K562 (cell line): ENCODE data around the gene ULK1. TPM values are rescaled to one million over a fixed set of nuclear protein-coding genes. Genes with fewer than 3 reads are reported as not detected.
A peak's percentile ranks its signal among the peaks of the same experiment; 100 is the strongest.
"Not testable (repeated sequence)": the region's sequence is repeated elsewhere in the genome, so short reads cannot be mapped to it uniquely, and the experiment has no call there.

Experiments
- ATAC-seq: fragments of 200-7000 bp; cut with Tn5 transposase; 3 replicates; pipeline ENCODE4 v1.9.1; 2020; ENCODE audit warnings: moderate library complexity
- BruUV-seq: library from RNA; stranded (reverse); fragments of 400-500 nt; replicated peaks from 2 replicates; lab custom pipeline; 2021; lab: Mats Ljungman, UMichigan
- CTCF ChIA-PET: fragments of 300-600 bp; formaldehyde crosslinking; extraction: SDS; loops from one replicate; lab custom pipeline; 2021; ENCODE audit warnings: low intra/inter-chr PET ratio; lab: Yijun Ruan, JAX
- POLR2A ChIA-PET: fragments of 300-600, 350-650 bp; sonication (Branson Sonifier 250); formaldehyde crosslinking; extraction: SDS; loops from one replicate; lab custom pipeline; 2021; ENCODE audit warnings: antibody characterized with exemption, inconsistent platforms; lab: Yijun Ruan, JAX
- DNase-seq, 4 experiments: peaks; one replicate each; pipeline versions ENCODE4 v3.0.0 to v3.0.0-alpha.2; 2011 to 2018; ENCODE audit warnings: low spot score in 3 of 4, mixed read lengths in 3 of 4; ENCODE audit errors: extremely low read depth in 1 of 4
- FAIRE-seq: peaks from 2 replicates; lab custom pipeline; 2011; peaks lifted over from hg19 to GRCh38; lab: Jason Lieb, UNC
- H2AFZ ChIP-seq: 2 replicates; pipeline ENCODE4 v1.6.0; 2011; ENCODE audit warnings: low read depth, low read length, control low read depth, inconsistent platforms
- H3K27ac ChIP-seq: fragments of 200-600 bp; 3 replicates; pipeline ENCODE4 v1.8.0; 2011; ENCODE audit warnings: low read depth, mild to moderate bottlenecking, control low read depth, inconsistent platforms, low read length, moderate library complexity, mixed read lengths; ENCODE audit errors: extremely low read depth
- H3K27me3 ChIP-seq, 2 experiments: fragments of 300-600 bp in 1 of 2; 2 replicates in 1 of 2; 3 replicates in 1 of 2; pipeline versions ENCODE4 v1.6.0 to v1.8.0; 2011; ENCODE audit warnings: inconsistent platforms in 2 of 2, low read length in 2 of 2, mild to moderate bottlenecking in 1 of 2, mixed read lengths in 1 of 2, moderate library complexity in 1 of 2; ENCODE audit not compliant: control insufficient read depth in 2 of 2, insufficient read depth in 2 of 2
- H3K36me3 ChIP-seq: fragments of 300-600 bp; 3 replicates; pipeline ENCODE4 v1.8.0; 2011; ENCODE audit warnings: mild to moderate bottlenecking, low read length, inconsistent platforms; ENCODE audit not compliant: control insufficient read depth, insufficient read depth
- H3K4me1 ChIP-seq, 2 experiments: fragments of 200-600 bp in 1 of 2; replicated peaks in 1 of 2; 2 replicates in 1 of 2; 3 replicates in 1 of 2; pipeline versions ENCODE4 v1.5.1 to v1.8.0; 2011; ENCODE audit warnings: inconsistent platforms in 2 of 2, low read length in 2 of 2, mild to moderate bottlenecking in 1 of 2, mixed read lengths in 1 of 2, moderate library complexity in 1 of 2; ENCODE audit not compliant: control insufficient read depth in 2 of 2, insufficient read depth in 2 of 2
- H3K4me2 ChIP-seq: 2 replicates; pipeline ENCODE4 v1.6.1; 2011; ENCODE audit warnings: low read length, control low read depth, inconsistent platforms, mixed read lengths; ENCODE audit not compliant: insufficient read depth
- H3K4me3 ChIP-seq: fragments of 200-600 bp; sonication (generic), shearing (Covaris generic); 2 replicates; pipeline ENCODE4 v1.5.1; 2016; ENCODE audit warnings: control low read depth, inconsistent platforms
- H3K79me2 ChIP-seq: fragments of 200-600 bp; 3 replicates; pipeline ENCODE4 v1.8.0; 2011; ENCODE audit warnings: low read length, inconsistent platforms; ENCODE audit not compliant: control insufficient read depth, insufficient read depth
- H3K9ac ChIP-seq, 2 experiments: 2 replicates each; pipeline versions ENCODE4 v1.6.0 to v1.6.1; 2011; ENCODE audit warnings: low read depth in 2 of 2, low read length in 2 of 2, control low read depth in 1 of 2, inconsistent platforms in 1 of 2, mild to moderate bottlenecking in 1 of 2, mixed read lengths in 1 of 2; ENCODE audit not compliant: insufficient read depth in 1 of 2
- H3K9me1 ChIP-seq: one replicate; pipeline ENCODE4 v1.6.0; 2011; ENCODE audit warnings: inconsistent platforms, mild to moderate bottlenecking, low read length, moderate library complexity; ENCODE audit not compliant: control insufficient read depth, insufficient read depth
- H3K9me3 ChIP-seq: replicated peaks from 2 replicates; pipeline ENCODE4 v1.5.1; 2011; ENCODE audit warnings: low read depth, low read length, inconsistent platforms; ENCODE audit not compliant: control insufficient read depth, insufficient read depth
- H4K20me1 ChIP-seq: replicated peaks from 2 replicates; pipeline ENCODE4 v1.6.1; 2011; ENCODE audit warnings: low read length, inconsistent platforms, mixed read lengths; ENCODE audit not compliant: control insufficient read depth, insufficient read depth
- CEBPG ChIP-seq, 3 experiments: fragments of 200-800 bp in 1 of 3; sonication (Bioruptor generic) in 1 of 3; sonication (generic) in 1 of 3; formaldehyde crosslinking in 1 of 3; IDR thresholded peaks in 2 of 3; conservative IDR thresholded peaks in 1 of 3; 2 replicates each; pipeline versions ENCODE4 v1.6.1 to v1.8.0; 2016 to 2022; ENCODE audit warnings: missing compliant biosample characterization in 2 of 3, missing genetic modification characterization in 2 of 3, mild to moderate bottlenecking in 1 of 3, missing genetic modification reagents in 1 of 3
- FOXM1 ChIP-seq, 2 experiments: fragments of 450-650 bp in 1 of 2; sonication (generic) in 1 of 2; formaldehyde crosslinking in 1 of 2; IDR thresholded peaks; 2 replicates each; pipeline versions ENCODE4 v1.6.1 to v1.9.0; 2017 to 2022; ENCODE audit warnings: low read depth in 2 of 2, mild to moderate bottlenecking in 2 of 2, missing genetic modification reagents in 1 of 2, moderate library complexity in 1 of 2
- MIER1 ChIP-seq: fragments of 450-650 bp; IDR thresholded peaks from 2 replicates; pipeline ENCODE4 v1.6.1; 2016; ENCODE audit warnings: antibody characterized with exemption, mild to moderate bottlenecking, low read depth
- NFRKB ChIP-seq: fragments of 450-650 bp; IDR thresholded peaks from 2 replicates; pipeline ENCODE4 v1.6.1; 2016; ENCODE audit warnings: low read depth
- RHOXF2B ChIP-seq: fragments of 250-450 bp; sonication (Bioruptor Pico); conservative IDR thresholded peaks from 2 replicates; pipeline ENCODE4 v1.5.1; 2021
- ZNF146 ChIP-seq: IDR thresholded peaks from one replicate; pipeline ENCODE4 v1.6.1; 2018; ENCODE audit warnings: missing compliant biosample characterization; ENCODE audit not compliant: unreplicated experiment
- WGBS: fragments of 100-300 bp; shearing (Covaris generic); methylation state at CpG from one replicate; pipeline ENCODE4 v1.1.6; 2016; ENCODE audit warnings: low coverage, mixed read lengths; ENCODE audit not compliant: insufficient coverage; ENCODE audit errors: missing lambda C conversion rate; 5-methylcytosine and 5-hydroxymethylcytosine counted together
- in situ Hi-C: fragments of 300-500 bp; cut with MboI; formaldehyde crosslinking; loops from 4 replicates; pipeline ENCODE4 v1.15.0; 2018; ENCODE audit warnings: inconsistent platforms, mixed read lengths
- intact Hi-C: fragments of 100-400 bp; cut with micrococcal nuclease; formaldehyde crosslinking; loops from 2 replicates; pipeline ENCODE4 v1.14.2; 2022
- polyA plus RNA-seq, 8 experiments: library from polyadenylated mRNA; depleted of rRNA in 4 of 8; stranded (reverse) in 5 of 8; unstranded in 3 of 8; fragments of >200 nt; fragmentation: Nextera tagmentation in 2 of 8; fragmentation: Illumina TruSeq in 1 of 8; extraction: Ambion mirVana in 2 of 8; extraction: Trizol in 1 of 8; gene quantifications; 2 replicates each; pipeline versions ENCODE4 v1.2.1 to v1.2.3, GENCODE V29; 2011 to 2014; ENCODE audit warnings: inconsistent platforms in 1 of 8, missing spikeins in 1 of 8
- total RNA-seq, 7 experiments: library from RNA; depleted of rRNA in 6 of 7; stranded (reverse); fragments of >200 nt in 6 of 7; fragmentation: Illumina TruSeq in 2 of 7; extraction: Trizol in 2 of 7; gene quantifications; 2 replicates each; pipeline versions ENCODE4 v1.2.1 to v1.2.3, GENCODE V29; 2011 to 2021; ENCODE audit warnings: low replicate concordance in 1 of 7

Gene ULK1
- total and polyA plus RNA-seq, 9 of the 15 experiments (the other 6 are each of a cell fraction or from before 2014, with no cell fraction given) = 0.15 to 29.4 (median 2.5) TPM

DNA sequence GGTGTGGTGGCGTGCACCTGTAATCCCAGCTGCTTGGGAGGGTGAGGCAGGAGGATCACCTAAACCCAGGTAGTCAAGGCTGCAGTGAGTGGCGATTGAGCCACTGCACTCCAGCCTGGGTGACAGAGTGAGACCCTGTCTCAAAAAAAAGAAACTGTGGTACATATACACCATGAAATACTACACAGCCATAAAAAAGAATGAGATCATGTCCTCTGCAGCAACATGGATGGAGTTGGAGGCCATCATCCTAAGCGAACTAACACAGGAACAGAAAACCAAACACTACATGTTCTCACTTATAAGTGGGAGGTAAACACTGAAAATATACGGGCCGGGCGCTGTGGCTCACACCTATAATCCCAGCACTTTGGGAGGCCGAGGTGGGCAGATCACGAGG is 2.7 kb upstream of the ULK1 start:
- H3K9me1 ChIP-seq, DNase-seq, ATAC-seq, H2AFZ ChIP-seq, FAIRE-seq, H3K4me2 ChIP-seq, H3K36me3 ChIP-seq, H4K20me1 ChIP-seq, intact Hi-C loops, in situ Hi-C loops, H3K4me3 ChIP-seq, H3K9ac ChIP-seq, BruUV-seq, H3K27me3 ChIP-seq, CTCF ChIA-PET, POLR2A ChIA-PET, H3K27ac ChIP-seq, H3K9me3 ChIP-seq: not testable (repeated sequence)
- WGBS = 58% methylated on average over 8 of the region's 8 CpGs
- peaks cover 4 to 27% of the 10 kb centered on the region in 2 experiments; a peak in 4 of 5 replicates for H3K4me1 ChIP-seq
- H3K79me2 ChIP-seq = peaks cover 12% of the 10 kb centered on the region
- peak; percentile 54 for TF ChIP-seq ZNF146

DNA sequence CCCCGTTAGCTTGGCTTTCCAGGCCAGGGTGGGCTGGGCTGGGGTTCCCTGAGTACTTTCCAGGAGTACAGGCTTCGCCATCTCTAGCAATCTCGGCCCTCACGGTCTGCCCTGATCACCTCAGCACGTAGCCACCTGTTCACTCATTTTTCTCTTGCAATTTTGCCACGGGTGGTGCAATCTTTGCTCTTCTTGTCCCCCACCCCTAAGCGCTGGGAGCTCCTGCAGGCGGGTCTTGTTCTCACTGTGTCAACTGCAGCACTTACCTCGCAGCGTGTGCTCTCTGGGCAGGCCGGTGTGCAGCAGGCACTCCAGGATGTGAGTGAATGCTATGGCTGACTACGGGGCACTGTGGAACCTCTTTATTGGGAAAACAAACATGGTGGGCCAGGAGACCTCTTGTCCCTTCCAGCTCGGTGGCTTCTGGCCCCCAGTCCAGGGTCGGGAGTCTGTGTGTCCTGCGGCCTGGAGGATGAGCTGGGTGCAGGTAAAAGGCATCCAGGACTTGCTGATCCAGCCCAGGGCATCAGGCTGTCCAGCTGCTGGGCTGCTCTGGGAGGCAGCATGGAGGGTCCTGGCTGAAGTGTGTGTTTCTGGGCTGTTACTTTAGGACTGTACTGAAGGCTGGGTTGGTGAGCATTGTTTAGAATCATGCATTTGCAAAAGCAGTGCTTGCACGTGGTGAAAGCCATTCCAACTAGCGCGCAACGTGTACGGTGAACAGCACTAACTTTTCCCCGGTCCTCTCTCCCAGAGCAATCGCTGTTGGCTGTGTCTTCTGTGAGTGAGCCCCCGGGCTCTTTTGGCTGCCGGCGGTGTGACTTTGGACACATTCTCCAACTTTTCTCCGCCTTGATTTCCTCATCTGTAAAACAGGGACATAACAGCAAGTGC is 1.5 kb upstream of the ULK1 start:
- ChIA-PET CTCF (interaction anchor here (0.6 kb wide), 1 partner anchor 109 kb away, joined by 3 read pairs; no protein-coding TSS in a partner anchor), POLR2A (no interaction called here)
- H3K27ac ChIP-seq = no peak overlapping the region
- H4K20me1 ChIP-seq = no peaks in the 10 kb centered on the region; the same call in 1 of the 2 replicates
- no peaks in the 10 kb centered on the region for H3K9me1 ChIP-seq
- in situ Hi-C loops = no loop called here
- H3K4me3 ChIP-seq = no peak overlapping the region
- peaks cover 16% of the 10 kb centered on the region for H3K79me2 ChIP-seq
- DNase-seq (peak in 1 of 4 experiments; percentile 6), ATAC-seq (no peak), FAIRE-seq (no peak)
- H3K27me3 ChIP-seq = peaks cover 7 to 8% of the 10 kb centered on the region in 2 experiments; a peak in 3 of 5 replicates
- no TSS peak for BruUV-seq
- TF ChIP-seq NFRKB = no peak
- no peak for TF ChIP-seq MIER1
- TF ChIP-seq FOXM1 (IDR thresholded peaks at IDR 0.05; ENCODE audit: low read depth) = no peak
- no peak for TF ChIP-seq FOXM1 (CRISPR knock-in tag; IDR thresholded peaks at IDR 0.05; ENCODE audit: low read depth)
- peak; percentile 43; the same call in 1 of the 2 replicates for TF ChIP-seq CEBPG (CRISPR knock-in tag; IDR thresholded peaks at IDR 0.05)
- no peak for TF ChIP-seq CEBPG (tag; conservative IDR thresholded peaks at IDR 0.05 in 1 of 2, IDR thresholded peaks at IDR 0.05 in 1 of 2)
- TF ChIP-seq RHOXF2B (CRISPR knock-in tag) = no peak
- peak overlapping the region in 1 of 2 experiments; percentile 61; a peak in 2 of 4 replicates for H3K9ac ChIP-seq
- peak overlapping the region; percentile 61; the same call in 1 of the 2 replicates for H2AFZ ChIP-seq
- 61% methylated on average over 26 of the region's 26 CpGs for WGBS
- intact Hi-C loops = no loop called here
- no peaks in the 10 kb centered on the region for H3K9me3 ChIP-seq
- H3K4me2 ChIP-seq = no peak overlapping the region
- H3K4me1 ChIP-seq = peaks cover 4 to 34% of the 10 kb centered on the region in 2 experiments; a peak in 4 of 5 replicates
- peaks cover 8% of the 10 kb centered on the region; the same call in 1 of the 3 replicates for H3K36me3 ChIP-seq
